ENCODE data around the gene CRIP3. TPM values are rescaled to one million over a fixed set of nuclear protein-coding genes. Genes with fewer than 3 reads are reported as not detected.
A peak's percentile ranks its signal among the peaks of the same experiment; 100 is the strongest.

The CRIP3 gene
- total RNA-seq, 5 donors from 2014 or later (not counting 1 experiment from before 2014, with no cell fraction given) = 1.3 to 4.2 (median 2.8) TPM

DNA sequence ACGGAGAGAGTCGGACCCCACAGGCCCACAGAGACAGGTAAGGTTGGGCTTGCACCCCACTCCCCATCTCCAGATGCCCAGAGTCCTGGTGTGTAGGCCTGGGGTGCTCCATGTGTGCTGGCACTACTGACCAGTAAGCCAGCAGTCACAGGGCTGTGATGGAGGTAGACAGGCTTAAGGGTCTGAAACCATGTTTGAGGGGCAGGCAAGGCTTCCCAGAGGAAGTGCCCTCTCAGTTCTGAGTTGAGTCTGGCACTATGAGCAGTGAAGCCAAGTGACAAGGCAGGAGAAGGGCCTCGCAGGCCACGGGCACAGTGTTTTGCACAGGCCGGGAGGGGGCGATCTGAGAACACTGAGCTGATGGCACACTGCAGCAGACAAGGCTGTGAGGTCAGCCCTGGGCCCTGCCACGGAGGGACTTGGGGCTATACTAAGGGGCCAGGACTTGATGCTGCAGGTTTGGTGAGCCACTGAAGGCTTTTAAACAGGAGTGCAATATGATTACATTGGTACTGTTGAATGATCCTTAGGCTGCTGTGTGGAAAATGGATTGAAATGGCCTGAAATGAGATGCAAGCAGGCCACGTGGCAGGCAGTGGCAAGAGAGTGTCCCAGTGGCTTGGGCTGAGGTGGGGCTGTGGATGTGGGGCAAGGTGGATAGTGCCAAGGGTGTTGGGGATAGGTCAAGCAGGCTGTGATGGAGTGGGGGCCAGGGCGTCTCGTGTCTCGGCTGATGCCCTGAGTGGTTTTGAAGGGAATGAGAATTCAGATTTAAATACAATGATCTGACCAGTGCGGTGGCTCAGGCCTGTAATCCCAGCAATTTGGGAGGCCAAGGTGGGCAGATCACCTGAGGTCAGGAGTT is 45.1 kb downstream of the CRIP3 start:
- Histone ChIP-seq H3K4me1 (ENCODE audit: control insufficient read depth in 1 of 2, extremely low read depth in 1 of 2, insufficient read depth in 2 of 2, low read length in 2 of 2) (peaks cover 0 to 6% of the 10 kb centered on the region in 2 experiments), H3K27ac (ENCODE audit: low read length) (no peak overlapping the region), H3K4me3 (ENCODE audit: control insufficient read depth in 1 of 2, extremely low read depth in 1 of 2, low read length in 1 of 2) (no peak overlapping the region), H3K27me3 (replicated peaks in 1 of 2; ENCODE audit: control insufficient read depth in 2 of 2, extremely low read depth in 1 of 2, insufficient read depth in 2 of 2, low read length in 1 of 2) (peaks cover 0 to 29% of the 10 kb centered on the region in 2 experiments), H3K9me3 (no peaks in the 10 kb centered on the region), H3K36me3 (ENCODE audit: control insufficient read depth in 2 of 2, extremely low read depth in 1 of 2, insufficient read depth in 1 of 2, low read length in 1 of 2) (no peaks in the 10 kb centered on the region)
- no peaks in the 10 kb centered on the region for H3K36me3 Mint-ChIP-seq
- peaks cover 1 to 6% (median 1%) of the 10 kb centered on the region in 3 donors for H3K4me1 Mint-ChIP-seq
- no peak overlapping the region for H3K27ac Mint-ChIP-seq
- peaks cover 0 to 3% of the 10 kb centered on the region in 2 donors for H3K27me3 Mint-ChIP-seq
- POLR2A ChIA-PET = no interaction called here
- peak; percentile 85 to 99 (median 92) for ATAC-seq (replicated peaks in 1 of 4)
- 17% methylated on average over 6 of the region's 12 CpGs for WGBS (ENCODE audit: insufficient coverage)
- no peaks in the 10 kb centered on the region for H3K9me3 Mint-ChIP-seq
- CTCF ChIA-PET = interaction anchor here in 1 of 2 donors (0.5 to 1.6 kb wide), 7 partner anchors 17 to 384 kb away, joined by 3 to 5 read pairs (median 3); partner anchors contain the start of gene DNPH1
- peak; percentile 28 to 82 (median 64) for DNase-seq
- H3K4me3 Mint-ChIP-seq = no peak overlapping the region

DNA sequence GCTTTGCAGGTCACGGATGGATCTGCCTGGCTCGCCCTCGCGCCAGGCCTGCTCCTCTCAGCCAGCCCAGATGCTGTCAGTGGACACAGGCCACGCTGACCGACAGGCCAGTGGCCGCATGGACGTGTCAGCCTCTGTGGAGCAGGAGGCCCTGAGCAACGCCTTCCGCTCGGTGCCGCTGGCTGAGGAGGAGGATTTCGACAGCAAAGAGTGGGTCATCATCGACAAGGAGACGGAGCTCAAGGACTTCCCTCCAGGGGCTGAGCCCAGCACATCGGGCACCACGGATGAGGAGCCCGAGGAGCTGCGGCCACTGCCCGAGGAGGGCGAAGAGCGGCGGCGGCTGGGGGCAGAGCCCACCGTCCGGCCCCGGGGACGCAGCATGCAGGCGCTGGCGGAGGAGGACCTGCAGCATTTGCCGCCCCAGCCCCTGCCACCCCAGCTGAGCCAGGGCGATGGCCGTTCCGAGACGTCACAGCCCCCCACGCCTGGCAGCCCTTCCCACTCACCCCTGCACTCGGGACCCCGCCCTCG is 45.8 kb downstream of the CRIP3 start:
- Histone ChIP-seq H3K4me1 (ENCODE audit: control insufficient read depth in 1 of 2, extremely low read depth in 1 of 2, insufficient read depth in 2 of 2, low read length in 2 of 2) (peaks cover 0 to 6% of the 10 kb centered on the region in 2 experiments), H3K27me3 (replicated peaks in 1 of 2; ENCODE audit: control insufficient read depth in 2 of 2, extremely low read depth in 1 of 2, insufficient read depth in 2 of 2, low read length in 1 of 2) (peaks cover 0 to 22% of the 10 kb centered on the region in 2 experiments), H3K9me3 (no peaks in the 10 kb centered on the region), H3K27ac (ENCODE audit: low read length) (no peak overlapping the region), H3K36me3 (ENCODE audit: control insufficient read depth in 2 of 2, extremely low read depth in 1 of 2, insufficient read depth in 1 of 2, low read length in 1 of 2) (no peaks in the 10 kb centered on the region), H3K4me3 (ENCODE audit: control insufficient read depth in 1 of 2, extremely low read depth in 1 of 2, low read length in 1 of 2) (no peak overlapping the region)
- POLR2A ChIA-PET = no interaction called here
- Mint-ChIP-seq H3K27ac (no peak overlapping the region), H3K9me3 (no peaks in the 10 kb centered on the region), H3K36me3 (no peaks in the 10 kb centered on the region), H3K27me3 (peaks cover 0 to 7% of the 10 kb centered on the region in 2 donors), H3K4me1 (peaks cover 1 to 6% (median 1%) of the 10 kb centered on the region in 3 donors), H3K4me3 (no peak overlapping the region)
- DNase-seq (no peak), ATAC-seq (replicated peaks in 1 of 4) (no peak)
- 95% methylated on average over 25 of the region's 39 CpGs for WGBS (ENCODE audit: insufficient coverage)
- CTCF ChIA-PET = interaction anchor here in 1 of 2 donors (0.5 to 1.6 kb wide), 5 partner anchors 10 to 385 kb away, joined by 3 to 5 read pairs (median 4); no protein-coding TSS in a partner anchor

DNA sequence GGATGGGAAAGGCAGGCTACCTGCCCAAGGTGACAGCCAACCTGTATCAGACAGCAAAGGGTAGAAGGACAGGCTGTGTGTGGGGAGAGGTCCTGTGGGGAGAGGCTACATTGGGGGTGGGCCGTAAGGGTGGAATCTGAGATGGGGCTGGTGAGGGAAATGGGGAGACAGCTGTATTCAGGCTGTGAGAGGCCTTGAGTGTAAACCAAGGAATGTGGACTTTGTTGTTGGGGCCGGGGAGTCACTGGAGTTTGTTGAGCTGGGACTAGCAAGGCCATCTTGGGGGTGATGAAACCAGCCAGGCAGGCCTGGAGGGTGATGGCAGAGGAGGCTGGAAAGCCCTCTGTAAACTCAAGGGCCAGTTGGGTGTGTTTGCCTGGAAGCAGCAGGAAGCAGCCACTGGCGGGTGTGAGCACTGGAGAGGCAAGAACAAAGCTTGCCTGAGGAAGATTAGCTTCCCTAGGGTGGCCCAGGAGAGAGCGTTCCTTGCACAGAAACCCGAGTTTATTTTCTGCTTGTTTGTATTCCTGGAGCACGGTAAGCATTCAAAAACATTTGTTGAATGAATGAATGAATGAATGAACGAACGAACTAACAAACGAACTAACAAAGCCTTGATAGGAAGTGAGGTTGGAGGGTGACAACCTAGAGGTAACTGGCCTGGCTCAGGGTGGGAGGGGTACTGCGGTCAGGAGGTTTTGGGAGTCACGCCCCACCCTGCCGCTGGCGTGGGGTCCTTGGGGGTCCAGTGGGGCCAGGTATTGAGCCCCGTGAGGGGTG is 46.4 kb downstream of the CRIP3 start:
- Histone ChIP-seq H3K4me1 (ENCODE audit: control insufficient read depth in 1 of 2, extremely low read depth in 1 of 2, insufficient read depth in 2 of 2, low read length in 2 of 2) (peaks cover 0 to 6% of the 10 kb centered on the region in 2 experiments), H3K36me3 (ENCODE audit: control insufficient read depth in 2 of 2, extremely low read depth in 1 of 2, insufficient read depth in 1 of 2, low read length in 1 of 2) (no peaks in the 10 kb centered on the region), H3K9me3 (no peaks in the 10 kb centered on the region), H3K4me3 (ENCODE audit: control insufficient read depth in 1 of 2, extremely low read depth in 1 of 2, low read length in 1 of 2) (no peak overlapping the region), H3K27me3 (replicated peaks in 1 of 2; ENCODE audit: control insufficient read depth in 2 of 2, extremely low read depth in 1 of 2, insufficient read depth in 2 of 2, low read length in 1 of 2) (peaks cover 0 to 26% of the 10 kb centered on the region in 2 experiments), H3K27ac (ENCODE audit: low read length) (no peak overlapping the region)
- Mint-ChIP-seq H3K27ac (no peak overlapping the region), H3K27me3 (peaks cover under 1 to 6% of the 10 kb centered on the region in 2 donors), H3K36me3 (no peaks in the 10 kb centered on the region), H3K4me3 (no peak overlapping the region), H3K9me3 (no peaks in the 10 kb centered on the region), H3K4me1 (peaks cover 1 to 6% (median 1%) of the 10 kb centered on the region in 3 donors)
- POLR2A ChIA-PET = no interaction called here
- CTCF ChIA-PET = interaction anchor here (0.6 to 0.8 kb wide), 4 partner anchors 10 to 361 kb away, joined by 3 to 6 read pairs (median 3); no protein-coding TSS in a partner anchor
- no peak for DNase-seq
- 91% methylated on average over 14 of the region's 14 CpGs for WGBS (ENCODE audit: insufficient coverage)
- ATAC-seq (replicated peaks in 1 of 4) = no peak

DNA sequence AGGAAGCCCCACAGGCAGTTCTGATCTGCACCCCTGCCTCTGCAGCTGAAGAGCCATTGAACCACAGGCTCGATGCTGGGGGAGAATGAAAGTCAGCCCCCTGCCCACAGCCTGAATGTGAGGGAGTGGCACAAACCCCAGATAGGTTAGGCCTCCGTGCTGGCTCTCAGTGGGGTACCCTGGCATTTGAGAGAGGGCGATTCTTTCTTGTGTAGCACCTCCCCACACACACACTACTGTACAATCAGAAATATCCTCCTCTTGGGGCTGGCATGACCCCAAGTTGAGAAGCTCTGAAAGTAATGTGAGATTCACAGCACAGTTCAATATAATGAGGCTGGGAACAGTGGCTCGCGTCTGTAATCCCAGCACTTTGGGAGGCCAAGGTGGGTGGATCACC is 47.4 kb downstream of the CRIP3 start:
- ATAC-seq (replicated peaks in 1 of 4) (no peak), DNase-seq (no peak)
- no peaks in the 10 kb centered on the region for H3K36me3 Mint-ChIP-seq
- CTCF ChIA-PET = interaction anchor here in 1 of 2 donors (0.6 kb wide), 1 partner anchor 195 kb away, joined by 3 read pairs; no protein-coding TSS in a partner anchor
- peaks cover 3 to 6% of the 10 kb centered on the region in 2 donors for H3K27me3 Mint-ChIP-seq
- no peaks in the 10 kb centered on the region for H3K9me3 Mint-ChIP-seq
- H3K27ac Mint-ChIP-seq = no peak overlapping the region
- Histone ChIP-seq H3K4me3 (ENCODE audit: control insufficient read depth in 1 of 2, extremely low read depth in 1 of 2, low read length in 1 of 2) (no peak overlapping the region), H3K27me3 (replicated peaks in 1 of 2; ENCODE audit: control insufficient read depth in 2 of 2, extremely low read depth in 1 of 2, insufficient read depth in 2 of 2, low read length in 1 of 2) (peaks cover 0 to 33% of the 10 kb centered on the region in 2 experiments), H3K36me3 (ENCODE audit: control insufficient read depth in 2 of 2, extremely low read depth in 1 of 2, insufficient read depth in 1 of 2, low read length in 1 of 2) (no peaks in the 10 kb centered on the region), H3K4me1 (ENCODE audit: control insufficient read depth in 1 of 2, extremely low read depth in 1 of 2, insufficient read depth in 2 of 2, low read length in 2 of 2) (peaks cover 0 to 6% of the 10 kb centered on the region in 2 experiments), H3K9me3 (no peaks in the 10 kb centered on the region), H3K27ac (ENCODE audit: low read length) (no peak overlapping the region)
- H3K4me3 Mint-ChIP-seq = no peak overlapping the region
- WGBS (ENCODE audit: insufficient coverage) = no CpG with 5 or more reads among the region's 5 CpGs
- POLR2A ChIA-PET = no interaction called here
- H3K4me1 Mint-ChIP-seq = peaks cover 1 to 6% (median 1%) of the 10 kb centered on the region in 3 donors

DNA sequence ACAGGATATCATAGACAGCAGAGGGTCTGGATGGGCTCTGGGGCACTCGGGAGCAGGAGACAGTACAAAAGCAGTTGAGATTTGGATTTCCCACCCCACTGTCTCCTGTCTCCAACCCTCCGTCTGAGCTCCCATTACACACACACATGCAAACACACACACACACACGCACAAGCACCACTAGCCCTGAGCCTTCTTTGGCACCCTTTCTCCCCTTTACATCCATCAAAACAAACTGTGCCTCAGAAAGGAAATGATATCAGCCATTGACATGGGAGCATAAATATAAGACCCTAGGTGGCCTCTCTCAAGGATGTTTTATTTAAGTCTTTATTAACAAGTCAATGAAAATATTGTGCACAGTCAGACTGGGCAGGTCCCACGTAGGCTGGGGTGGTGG is 47.8 kb downstream of the CRIP3 start:
- no peaks in the 10 kb centered on the region for H3K9me3 ChIP-seq
- no peaks in the 10 kb centered on the region for H3K36me3 ChIP-seq (ENCODE audit: control insufficient read depth in 2 of 2, extremely low read depth in 1 of 2, insufficient read depth in 1 of 2, low read length in 1 of 2)
- H3K9me3 Mint-ChIP-seq = no peaks in the 10 kb centered on the region
- ChIA-PET CTCF (interaction anchor here (0.5 to 0.6 kb wide), 2 partner anchors 196 to 217 kb away, joined by 3 read pairs; partner anchors contain the start of gene TJAP1 (in 1 of the 2)), POLR2A (no interaction called here)
- no peak overlapping the region for H3K4me3 Mint-ChIP-seq
- H3K27me3 ChIP-seq (replicated peaks in 1 of 2; ENCODE audit: control insufficient read depth in 2 of 2, extremely low read depth in 1 of 2, insufficient read depth in 2 of 2, low read length in 1 of 2) = peaks cover 0 to 35% of the 10 kb centered on the region in 2 experiments
- ATAC-seq (replicated peaks in 1 of 4) (no peak), DNase-seq (no peak)
- H3K27me3 Mint-ChIP-seq = peaks cover 3 to 6% of the 10 kb centered on the region in 2 donors
- H3K36me3 Mint-ChIP-seq = no peaks in the 10 kb centered on the region
- peaks cover 1 to 6% (median 1%) of the 10 kb centered on the region in 3 donors for H3K4me1 Mint-ChIP-seq
- 86% methylated on average over 1 of the region's 4 CpGs for WGBS (ENCODE audit: insufficient coverage)
- H3K27ac Mint-ChIP-seq = no peak overlapping the region
- H3K4me1 ChIP-seq (ENCODE audit: control insufficient read depth in 1 of 2, extremely low read depth in 1 of 2, insufficient read depth in 2 of 2, low read length in 2 of 2) = peaks cover 0 to 6% of the 10 kb centered on the region in 2 experiments
- H3K4me3 ChIP-seq (ENCODE audit: control insufficient read depth in 1 of 2, extremely low read depth in 1 of 2, low read length in 1 of 2) = no peak overlapping the region
- no peak overlapping the region for H3K27ac ChIP-seq (ENCODE audit: low read length)

All from T-cell (primary cell).